HL-60 (cell line): ENCODE measurements around the gene PPP3CA.

ENCODE experiments used
- DNase-seq, 2 experiments: peaks; one replicate each; pipeline ENCODE4 v3.0.0-alpha.2; 2010 to 2020; ENCODE audit warnings: low read depth in 1 of 2, low spot score in 1 of 2
- H3K27ac ChIP-seq: fragments of 250-450 bp; sonication (Bioruptor Pico); replicated peaks from 2 replicates; pipeline ENCODE4 v1.5.1; 2020; ENCODE audit warnings: mild to moderate bottlenecking, moderate library complexity
- H3K27me3 ChIP-seq: fragments of 250-450 bp; sonication (Bioruptor Pico); 2 replicates; pipeline ENCODE4 v1.5.1; 2021; ENCODE audit warnings: mild to moderate bottlenecking, moderate library complexity; ENCODE audit not compliant: insufficient read depth, poor library complexity, severe bottlenecking
- H3K4me3 ChIP-seq: replicated peaks from 2 replicates; pipeline ENCODE4 v1.5.1; 2011; ENCODE audit warnings: mild to moderate bottlenecking, control low read depth, low read length; ENCODE audit not compliant: insufficient read depth
- CTCF ChIP-seq: IDR thresholded peaks from one replicate; pipeline ENCODE4 v1.5.1; 2011; ENCODE audit warnings: low read length, control low read depth, inconsistent platforms; ENCODE audit not compliant: insufficient read depth
- GABPA ChIP-seq: IDR thresholded peaks from 2 replicates; pipeline ENCODE4 v1.6.1; 2012; ENCODE audit warnings: low read depth
- POLR2AphosphoS5 ChIP-seq: IDR thresholded peaks from 2 replicates; pipeline ENCODE4 v1.6.1; 2012; ENCODE audit warnings: low read depth
- REST ChIP-seq: IDR thresholded peaks from 2 replicates; pipeline ENCODE4 v1.6.1; 2012; ENCODE audit warnings: low read depth; ENCODE audit not compliant: insufficient replicate concordance
- SPI1 ChIP-seq: IDR thresholded peaks from 2 replicates; pipeline ENCODE4 v1.6.1; 2012; ENCODE audit warnings: low read depth, mild to moderate bottlenecking, borderline replicate concordance

PPP3CA gene

GRCh38 chr4:100982345-100982744 lies 365.0 kb downstream of the PPP3CA start:
- Histone ChIP-seq H3K4me3 (no peak overlapping the region), H3K27me3 (no peaks in the 10 kb centered on the region), H3K27ac (peak overlapping the region; percentile 80)
- no peak for DNase-seq
- TF ChIP-seq REST = no peak
- no peak for TF ChIP-seq GABPA
- no peak for TF ChIP-seq CTCF
- TF ChIP-seq POLR2AphosphoS5 = no peak
- TF ChIP-seq SPI1 = no peak

GRCh38 chr4:100981447-100982204 lies 365.7 kb downstream of the PPP3CA start:
- Histone ChIP-seq H3K27me3 (no peaks in the 10 kb centered on the region), H3K27ac (peak overlapping the region; percentile 80), H3K4me3 (no peak overlapping the region)
- DNase-seq = peak; percentile 85 to 88
- TF ChIP-seq SPI1 = peak; percentile 80
- peak; percentile 76; the same call in 1 of the 2 replicates for TF ChIP-seq POLR2AphosphoS5
- TF ChIP-seq GABPA = 0 out of 2 replicates have a peak, but pooled peaks have one; percentile 28
- TF ChIP-seq CTCF = no peak
- no peak for TF ChIP-seq REST

- Histone ChIP-seq H3K4me3 (no peak overlapping the region), H3K27me3 (no peaks in the 10 kb centered on the region), H3K27ac (no peak overlapping the region)
- DNase-seq = no peak
- no peak for TF ChIP-seq GABPA
- TF ChIP-seq CTCF = no peak
- no peak for TF ChIP-seq POLR2AphosphoS5
- no peak for TF ChIP-seq SPI1
- TF ChIP-seq REST = no peak
These were observed 367.6 kb downstream of the PPP3CA start for GRCh38 chr4:100979736-100980135.
